GF-D8 (cell line): Measurements from ENCODE around the gene ZDHHC13.
"Not testable (repeated sequence)": the region's sequence is repeated elsewhere in the genome, so short reads cannot be mapped to it uniquely, and the experiment has no call there.

ENCODE experiments used
- DNase-seq: peaks from one replicate; lab custom pipeline; 2025; lab: John Stamatoyannopoulos, UW

ZDHHC13 gene

DNA sequence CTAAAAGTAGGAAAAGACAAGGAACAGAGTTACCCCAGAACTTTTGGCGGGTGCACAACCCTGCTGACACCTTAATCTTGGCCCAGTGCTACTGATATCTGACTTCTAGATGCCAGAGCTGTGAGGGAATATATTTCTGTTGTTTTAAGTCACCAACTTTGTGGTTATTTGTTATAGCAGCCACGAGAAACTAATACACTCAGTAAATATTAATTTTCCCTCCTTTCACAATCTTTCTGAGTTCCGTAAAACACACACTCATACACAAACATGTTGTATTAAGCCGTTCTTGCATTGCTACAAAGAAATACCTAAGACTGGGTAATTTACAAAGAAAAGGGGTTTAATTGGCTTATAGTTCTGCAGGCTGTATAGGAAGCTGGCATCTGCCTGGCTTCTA lies 16.1 kb upstream of the ZDHHC13 start:
- DNase-seq = no peak

DNA sequence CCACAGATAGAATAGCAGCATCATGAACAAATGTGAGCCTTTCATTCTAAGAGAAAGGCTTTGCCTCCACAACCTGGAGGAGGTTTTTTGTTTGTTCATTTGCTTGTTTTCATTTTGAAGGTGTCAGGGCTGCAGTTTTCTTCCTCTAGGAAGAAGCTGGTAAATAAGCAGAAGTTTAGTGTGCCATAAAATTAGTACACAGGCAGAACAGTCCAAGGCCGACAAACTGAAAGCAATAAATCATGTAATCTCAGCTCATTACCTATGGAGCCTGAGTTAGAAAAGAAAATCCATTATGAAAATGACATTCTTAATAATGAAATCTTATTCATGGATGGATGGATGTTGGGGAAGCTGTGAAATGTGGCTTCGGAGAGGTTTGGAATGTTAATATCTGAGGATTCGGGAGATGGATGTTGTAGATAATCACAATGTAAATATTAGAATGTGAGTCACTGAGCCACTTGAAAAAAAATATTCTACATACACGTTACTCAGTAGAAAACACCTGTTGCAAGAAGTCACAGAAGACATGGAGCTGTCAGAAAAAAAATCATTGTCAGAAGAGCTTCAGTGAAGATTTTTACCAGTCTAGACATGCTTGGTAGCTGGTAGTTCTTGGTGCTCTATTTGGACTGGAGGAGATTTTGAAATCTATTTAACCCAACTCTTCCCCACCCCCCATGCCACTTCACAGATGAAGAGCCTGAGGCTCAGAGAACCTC lies 15.0 kb upstream of the ZDHHC13 start:
- DNase-seq = no peak

- no peak for DNase-seq
Measured at GRCh38 chr11:19102521-19102900, 14.5 kb upstream of the ZDHHC13 start.

DNA sequence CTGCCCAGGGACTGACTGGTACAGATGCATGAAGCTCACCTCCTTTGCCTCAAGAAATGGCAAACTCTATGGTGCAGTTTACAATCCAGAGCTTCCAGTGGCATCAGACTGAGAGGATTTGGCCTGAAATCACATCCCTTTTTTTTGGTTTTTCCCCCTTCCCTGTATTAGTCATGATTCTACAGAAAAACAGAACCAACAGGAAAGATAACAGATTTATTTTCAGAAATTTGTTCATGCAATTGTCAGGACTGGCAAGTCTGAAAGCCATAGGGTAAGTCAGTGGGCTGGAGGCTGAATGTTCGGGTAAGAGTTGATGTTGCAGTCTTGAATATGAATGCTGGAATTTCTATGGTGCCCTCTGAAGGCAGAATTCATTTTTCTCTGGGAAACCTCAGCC lies 12.0 kb upstream of the ZDHHC13 start:
- no peak for DNase-seq

DNA sequence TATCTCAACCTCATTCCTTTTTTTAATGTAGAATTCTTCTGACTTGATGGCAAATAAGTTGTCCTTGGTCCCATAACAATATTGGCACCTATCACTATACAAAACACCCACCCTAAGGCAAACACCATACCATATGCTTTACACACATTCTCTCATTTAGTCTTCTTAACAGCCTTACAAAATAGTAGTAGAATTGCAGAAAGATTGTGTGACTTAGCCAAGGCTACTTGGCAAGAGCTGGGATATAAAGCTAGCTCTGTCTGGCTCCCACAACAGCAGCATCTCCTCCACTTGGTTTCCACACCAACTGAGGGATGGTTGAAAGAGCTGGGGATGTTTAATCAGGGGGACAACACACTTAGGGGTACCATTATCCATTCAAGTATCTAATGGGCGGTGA lies 9.8 kb upstream of the ZDHHC13 start:
- DNase-seq = no peak

DNA sequence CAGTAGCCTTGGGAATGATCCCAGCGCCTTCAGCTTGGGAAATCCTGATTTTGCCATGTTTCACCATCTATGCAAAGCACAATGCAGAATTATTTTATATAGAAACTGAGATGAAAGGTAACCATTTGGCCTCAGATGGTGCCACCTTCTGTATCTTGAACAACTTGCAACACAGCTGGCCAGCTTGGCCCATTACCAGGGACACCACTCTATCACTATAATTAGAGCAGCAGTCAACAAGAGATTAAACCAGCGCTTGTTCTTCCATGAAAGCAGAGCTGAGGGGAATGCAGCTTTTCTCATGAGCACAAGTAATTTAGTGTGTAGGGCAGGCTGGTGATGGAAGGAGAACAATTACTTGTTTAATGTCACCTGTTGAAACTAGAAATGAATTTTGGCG lies 6.7 kb upstream of the ZDHHC13 start:
- DNase-seq = no peak

GRCh38 chr11:19111809-19112208 lies 5.2 kb upstream of the ZDHHC13 start:
- no peak for DNase-seq

GRCh38 chr11:19116276-19116970 lies 545 bp upstream of the ZDHHC13 start:
- DNase-seq = no peak

- DNase-seq = no peak
Measured at GRCh38 chr11:19117760-19118097, 761 bp downstream of the ZDHHC13 start.

DNA sequence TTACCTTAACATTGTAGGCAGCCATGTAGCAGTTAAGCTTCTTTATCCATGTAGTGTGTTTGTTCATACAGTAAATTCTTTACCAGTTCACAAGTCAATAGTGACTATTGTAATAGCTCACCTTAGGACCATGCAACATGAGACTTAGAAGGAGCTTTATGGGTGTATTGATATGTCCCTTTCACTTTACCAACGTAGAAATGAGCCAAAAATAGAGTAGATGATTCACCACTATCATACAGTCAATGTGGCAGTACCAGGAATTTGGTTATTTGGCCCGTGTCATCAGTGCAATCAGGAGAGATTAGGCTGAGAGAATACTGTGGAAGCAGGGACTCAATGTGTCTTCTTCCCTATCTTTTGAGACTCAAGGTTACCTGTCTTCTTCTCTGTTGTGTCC lies 4.7 kb downstream of the ZDHHC13 start:
- DNase-seq = no peak

DNA sequence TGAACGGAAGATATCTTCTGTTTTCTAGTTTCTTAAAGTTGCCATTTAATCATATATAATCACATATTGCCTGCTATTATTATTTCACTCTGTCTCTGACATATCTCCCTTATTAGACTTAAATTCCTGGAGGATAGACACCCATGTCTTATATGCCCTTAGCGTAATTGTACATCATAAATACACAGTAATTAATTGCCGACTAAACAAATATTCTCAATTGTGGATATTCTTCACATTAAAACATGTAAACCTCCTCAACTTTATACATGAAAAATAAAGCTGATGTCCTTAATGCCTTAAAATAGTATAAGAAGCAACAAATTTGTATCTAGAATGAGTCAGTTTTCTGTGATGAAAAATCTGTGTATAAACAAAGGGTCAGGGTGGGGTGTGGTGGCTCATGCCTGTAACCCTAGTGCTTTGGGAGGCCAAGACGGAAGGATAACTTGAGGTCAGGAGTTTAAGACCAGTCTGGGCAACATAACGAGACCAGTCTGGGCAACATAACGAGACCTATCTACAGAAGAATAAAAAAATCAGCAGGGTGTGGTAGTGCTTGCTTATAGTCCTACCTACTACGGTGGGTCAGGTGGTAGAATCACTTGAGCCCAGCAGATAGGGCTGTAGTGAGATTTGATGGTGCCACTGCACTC lies 6.1 kb downstream of the ZDHHC13 start:
- no peak for DNase-seq

DNA sequence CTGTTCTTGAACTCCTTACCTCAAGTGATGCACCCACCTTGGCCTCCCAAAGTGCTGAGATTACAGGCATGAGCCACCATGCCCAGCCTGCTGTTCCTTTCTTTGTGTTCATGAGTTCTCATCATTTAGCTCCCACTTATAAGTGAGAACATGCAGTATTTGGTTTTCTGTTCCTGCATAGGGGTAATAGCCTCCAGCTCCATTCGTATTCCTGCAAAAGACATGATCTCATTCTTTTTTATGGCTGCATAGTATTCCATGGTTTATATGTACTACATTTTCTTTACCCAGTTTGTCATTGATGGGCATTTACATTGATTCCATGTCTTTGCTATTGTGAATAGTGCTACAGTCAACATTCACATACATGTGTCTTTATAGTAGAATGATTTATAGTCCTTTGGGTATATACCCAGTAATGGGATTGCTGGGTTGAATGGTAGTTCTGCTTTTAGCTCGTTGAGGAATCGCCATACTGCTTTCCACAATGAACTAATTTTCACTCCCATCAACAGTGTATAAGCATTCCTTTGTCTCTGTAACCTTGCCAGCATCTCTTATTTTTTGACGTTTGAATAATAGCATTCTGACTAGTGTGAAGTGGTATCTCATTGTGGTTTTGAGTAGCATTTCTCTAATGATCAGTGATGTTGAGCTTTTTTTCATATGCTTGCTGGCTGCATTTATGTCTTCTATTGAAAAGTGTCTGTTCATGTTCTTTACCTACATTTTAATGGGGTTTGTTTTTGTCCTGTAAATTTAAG lies 9.8 kb downstream of the ZDHHC13 start:
- DNase-seq = not testable (repeated sequence)

DNA sequence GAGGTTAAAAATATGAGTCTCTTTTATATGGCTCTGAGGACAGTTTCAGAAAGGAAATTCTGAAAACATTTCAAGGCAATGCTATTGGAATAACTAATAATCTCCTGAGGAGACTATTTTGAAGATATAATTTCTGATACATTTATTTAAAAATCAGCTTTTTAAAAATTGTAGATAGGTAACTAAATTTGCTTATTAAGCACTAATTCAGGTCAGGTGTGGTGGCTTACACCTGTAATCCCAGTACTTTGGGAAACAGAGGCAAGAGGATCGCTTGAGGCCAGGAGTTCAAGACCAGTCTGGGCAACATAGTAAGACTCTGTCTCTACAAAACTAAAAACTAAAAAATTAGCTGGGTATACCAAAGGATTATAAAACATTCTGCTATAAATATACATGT lies 17.0 kb downstream of the ZDHHC13 start:
- no peak for DNase-seq

DNA sequence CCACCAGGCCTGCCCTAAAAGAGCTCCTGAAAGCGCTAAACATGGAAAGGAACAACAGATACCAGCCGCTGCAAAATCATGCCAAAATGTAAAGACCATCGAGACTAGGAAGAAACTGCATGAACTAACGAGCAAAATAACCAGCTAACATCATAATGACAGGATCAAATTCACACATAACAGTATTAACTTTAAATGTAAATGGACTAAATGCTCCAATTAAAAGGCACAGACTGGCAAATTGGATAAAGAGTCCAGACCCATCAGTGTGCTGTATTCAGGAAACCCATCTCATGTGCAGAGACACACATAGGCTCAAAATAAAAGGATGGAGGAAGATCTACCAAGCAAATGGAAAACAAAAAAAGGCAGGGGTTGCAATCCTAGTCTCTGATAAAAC lies 19.9 kb downstream of the ZDHHC13 start:
- not testable (repeated sequence) for DNase-seq

DNA sequence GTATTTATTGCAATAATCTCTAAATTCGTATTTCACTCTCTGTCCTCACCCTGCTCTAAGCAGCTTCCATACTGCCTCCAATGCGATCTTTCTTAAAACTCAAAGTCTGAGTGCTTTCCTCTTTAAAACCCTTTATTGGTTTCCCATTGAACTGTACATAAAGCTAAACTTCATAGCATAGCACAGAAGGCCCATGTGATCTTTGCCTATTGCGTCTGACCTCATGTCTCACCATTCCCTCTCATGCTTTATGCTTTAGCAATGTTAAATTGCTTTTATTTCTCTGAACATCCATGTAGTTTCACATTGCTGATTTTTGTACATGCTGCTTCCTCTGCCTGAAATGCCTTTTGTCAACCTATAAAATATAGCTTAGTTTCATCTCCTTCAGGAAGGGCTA lies 28.4 kb downstream of the ZDHHC13 start:
- DNase-seq = no peak

DNA sequence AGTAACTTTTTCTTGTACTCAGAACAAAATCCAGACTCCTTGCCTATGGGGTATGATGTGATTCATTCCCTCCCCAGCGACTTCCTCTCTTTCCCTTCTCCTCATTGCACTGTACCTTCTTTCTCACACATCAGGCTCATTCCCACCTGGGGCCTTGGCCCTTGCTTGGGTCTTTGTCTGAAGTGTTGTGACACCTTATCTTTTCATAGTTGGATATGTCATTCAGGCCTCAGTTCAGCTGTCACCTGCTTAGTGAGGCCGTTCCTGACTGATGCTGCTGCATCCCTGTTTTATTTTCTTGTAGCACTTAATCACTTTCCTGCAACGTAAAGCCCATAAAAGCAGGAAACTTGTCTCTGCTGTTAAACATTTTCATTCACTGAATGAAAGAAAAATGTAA lies 39.9 kb downstream of the ZDHHC13 start:
- no peak for DNase-seq

- DNase-seq = no peak
Measured at GRCh38 chr11:19160847-19161246, 43.9 kb downstream of the ZDHHC13 start.

DNA sequence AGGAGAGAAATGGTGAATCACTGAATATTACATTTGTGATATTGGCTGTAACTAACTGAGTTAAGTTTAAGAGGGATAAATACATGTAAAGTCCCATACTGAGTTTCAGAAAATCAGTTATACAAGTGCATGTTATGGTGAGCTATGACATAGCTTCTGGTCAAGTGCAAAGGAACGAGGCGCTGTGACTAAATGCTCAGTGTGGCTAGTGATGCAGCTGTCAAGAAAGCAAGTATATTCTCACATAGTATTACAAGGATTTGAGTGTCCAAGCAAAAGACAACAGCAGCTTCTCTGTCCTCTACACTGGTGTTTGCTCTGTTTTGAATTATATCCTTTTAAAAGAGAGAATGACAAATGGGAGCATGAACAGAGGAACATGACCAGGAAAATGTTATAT lies 44.7 kb downstream of the ZDHHC13 start:
- no peak for DNase-seq

- DNase-seq = no peak
Measured at GRCh38 chr11:19162951-19163505, 46.1 kb downstream of the ZDHHC13 start.

- no peak for DNase-seq
Measured at GRCh38 chr11:19163617-19164016, 46.6 kb downstream of the ZDHHC13 start.

GRCh38 chr11:19164230-19164855 lies 47.4 kb downstream of the ZDHHC13 start:
- DNase-seq = no peak

DNA sequence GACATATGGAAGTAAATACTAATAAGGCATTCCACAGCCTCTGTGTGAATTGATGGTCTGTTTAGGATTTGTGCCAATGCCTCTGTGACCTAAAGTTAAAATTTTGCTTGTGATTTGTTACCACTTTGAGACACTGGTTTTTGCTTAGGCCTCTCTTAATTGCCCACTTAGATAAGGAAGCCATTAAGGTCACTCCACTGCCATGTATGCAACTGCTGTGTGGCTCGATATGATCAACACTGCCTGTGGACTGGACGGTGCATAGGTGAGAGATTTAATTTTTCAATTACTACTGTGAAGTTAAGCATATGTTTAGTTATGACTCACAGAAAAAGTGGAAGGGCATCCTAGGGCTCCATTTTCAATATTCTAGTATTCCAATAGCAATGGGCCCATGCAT lies 47.9 kb downstream of the ZDHHC13 start:
- DNase-seq = no peak
